ENCODE data around the gene NCAN.

NCAN gene

DNA sequence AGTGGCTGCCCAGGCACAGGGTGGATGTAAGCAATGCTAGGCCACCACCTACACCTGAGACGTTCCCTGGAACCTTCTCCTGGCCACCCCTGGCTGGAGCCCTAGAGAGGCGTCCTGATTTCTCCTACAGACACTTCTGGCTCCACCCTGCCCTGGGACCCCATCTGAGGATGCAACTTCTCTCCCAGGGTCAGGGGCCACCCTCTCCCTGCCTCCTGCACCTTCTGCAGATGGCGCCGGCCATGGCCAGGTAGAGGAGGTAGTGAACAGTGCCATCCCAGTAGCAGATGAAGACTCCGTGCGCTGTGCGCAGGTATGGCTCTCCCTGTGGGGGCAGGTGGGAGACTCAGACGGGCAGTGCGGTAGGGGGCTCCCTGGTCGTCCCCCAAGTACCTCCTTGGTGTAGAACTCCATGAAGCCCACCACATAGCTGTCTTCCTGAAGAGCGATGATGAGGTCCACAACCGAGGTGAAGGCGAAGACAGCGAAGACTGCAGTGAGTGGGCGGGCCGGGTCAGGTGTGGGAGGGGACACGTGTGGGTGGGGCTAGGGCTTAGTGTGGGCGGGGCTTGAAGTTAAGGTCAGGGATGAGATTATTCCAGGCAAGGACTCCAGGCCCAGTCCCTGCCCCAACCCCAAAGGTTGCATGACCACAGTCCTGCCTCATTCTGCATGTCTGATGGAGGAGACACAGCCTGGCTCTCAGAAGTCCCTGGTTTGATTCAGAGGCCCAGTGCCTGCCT, 58.4 kb downstream of the NCAN start:
- no peak overlapping the region for H3K9ac ChIP-seq (ENCODE audit: low read length)
- no peak overlapping the region for H3K4me2 ChIP-seq (ENCODE audit: low read depth, low read length, poor library complexity, severe bottlenecking)
- no peaks in the 10 kb centered on the region for H3K79me2 ChIP-seq (ENCODE audit: insufficient read depth, low read length)
- no peak overlapping the region for H3K4me3 ChIP-seq (ENCODE audit: insufficient read depth, low read length, poor library complexity, severe bottlenecking)
- H2AFZ ChIP-seq (ENCODE audit: low read depth, low read length, severe bottlenecking): no peak overlapping the region
- H3K27me3 ChIP-seq (ENCODE audit: low read length): no peaks in the 10 kb centered on the region
- no peaks in the 10 kb centered on the region for H3K9me3 ChIP-seq (ENCODE audit: insufficient read depth, low read length)
- H3F3A ChIP-seq (ENCODE audit: insufficient read depth): no peaks in the 10 kb centered on the region
- no peaks in the 10 kb centered on the region for H3K9me2 ChIP-seq (replicated peaks; ENCODE audit: insufficient read depth, low read length)
- H4K20me1 ChIP-seq (ENCODE audit: low read depth, low read length): no peaks in the 10 kb centered on the region
- H3K36me3 ChIP-seq (ENCODE audit: low read length): no peaks in the 10 kb centered on the region
- no peak overlapping the region for H3K27ac ChIP-seq (ENCODE audit: low read depth, low read length)
- no peak for TF ChIP-seq EZH2phosphoT487 (conservative IDR thresholded peaks at IDR 0.05; ENCODE audit: low read length)
- TF ChIP-seq, protein P1, sequence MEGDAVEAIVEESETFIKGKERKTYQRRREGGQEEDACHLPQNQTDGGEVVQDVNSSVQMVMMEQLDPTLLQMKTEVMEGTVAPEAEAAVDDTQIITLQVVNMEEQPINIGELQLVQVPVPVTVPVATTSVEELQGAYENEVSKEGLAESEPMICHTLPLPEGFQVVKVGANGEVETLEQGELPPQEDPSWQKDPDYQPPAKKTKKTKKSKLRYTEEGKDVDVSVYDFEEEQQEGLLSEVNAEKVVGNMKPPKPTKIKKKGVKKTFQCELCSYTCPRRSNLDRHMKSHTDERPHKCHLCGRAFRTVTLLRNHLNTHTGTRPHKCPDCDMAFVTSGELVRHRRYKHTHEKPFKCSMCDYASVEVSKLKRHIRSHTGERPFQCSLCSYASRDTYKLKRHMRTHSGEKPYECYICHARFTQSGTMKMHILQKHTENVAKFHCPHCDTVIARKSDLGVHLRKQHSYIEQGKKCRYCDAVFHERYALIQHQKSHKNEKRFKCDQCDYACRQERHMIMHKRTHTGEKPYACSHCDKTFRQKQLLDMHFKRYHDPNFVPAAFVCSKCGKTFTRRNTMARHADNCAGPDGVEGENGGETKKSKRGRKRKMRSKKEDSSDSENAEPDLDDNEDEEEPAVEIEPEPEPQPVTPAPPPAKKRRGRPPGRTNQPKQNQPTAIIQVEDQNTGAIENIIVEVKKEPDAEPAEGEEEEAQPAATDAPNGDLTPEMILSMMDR (IDR thresholded peaks at IDR 0.05; ENCODE audit: insufficient read depth, low read length, poor library complexity, severe bottlenecking): no peak

DNA sequence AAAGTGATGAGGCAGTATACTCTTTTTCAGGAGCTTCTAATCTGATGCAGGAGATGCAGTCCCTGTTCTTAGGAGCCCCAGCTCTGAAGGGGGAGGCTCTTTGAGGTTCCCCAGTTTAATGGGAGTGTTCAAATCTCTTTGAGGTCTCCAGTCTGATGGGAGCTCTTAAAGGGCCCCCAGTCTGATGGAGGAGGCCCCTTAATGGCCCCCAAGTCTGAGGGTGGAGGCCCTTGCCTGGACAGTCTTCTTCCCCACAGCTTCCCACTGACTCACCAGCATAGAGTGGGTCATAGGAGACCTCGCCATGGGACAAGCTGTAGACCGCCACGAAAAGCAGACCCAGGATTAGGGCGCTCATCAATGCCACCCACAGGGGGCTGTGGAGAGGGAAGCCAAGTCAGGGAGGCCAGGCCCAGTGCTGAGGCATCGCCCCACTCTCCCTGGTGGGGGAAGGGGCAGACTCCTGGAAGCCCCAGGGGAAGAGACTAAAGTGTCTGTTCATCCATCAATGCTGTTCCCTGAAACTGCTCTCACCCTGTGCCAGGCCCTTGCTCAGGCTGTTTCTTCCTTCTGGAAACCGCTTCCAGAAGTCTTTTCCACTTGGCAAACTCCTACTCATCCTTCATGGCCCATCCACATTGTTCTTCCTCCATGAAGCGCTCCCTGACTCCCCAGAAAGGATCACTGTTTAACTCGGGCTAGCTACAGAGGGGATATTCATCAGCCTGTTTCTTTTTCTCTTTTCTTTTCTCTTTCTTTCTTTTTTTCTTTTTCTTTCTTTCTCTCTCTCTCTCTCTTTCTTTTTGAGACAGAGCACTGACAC, 59.2 kb downstream of the NCAN start:
- Histone ChIP-seq H2AFZ (ENCODE audit: low read depth, low read length, severe bottlenecking) (no peak overlapping the region), H3K79me2 (ENCODE audit: insufficient read depth, low read length) (no peaks in the 10 kb centered on the region), H3K36me3 (ENCODE audit: low read length) (no peaks in the 10 kb centered on the region), H3K4me2 (ENCODE audit: low read depth, low read length, poor library complexity, severe bottlenecking) (no peak overlapping the region), H3K27ac (ENCODE audit: low read depth, low read length) (no peak overlapping the region), H3K9ac (ENCODE audit: low read length) (no peak overlapping the region), H3K9me2 (replicated peaks; ENCODE audit: insufficient read depth, low read length) (no peaks in the 10 kb centered on the region), H3F3A (ENCODE audit: insufficient read depth) (no peaks in the 10 kb centered on the region), H3K9me3 (ENCODE audit: insufficient read depth, low read length) (no peaks in the 10 kb centered on the region), H3K27me3 (ENCODE audit: low read length) (no peaks in the 10 kb centered on the region), H4K20me1 (ENCODE audit: low read depth, low read length) (no peaks in the 10 kb centered on the region), H3K4me3 (ENCODE audit: insufficient read depth, low read length, poor library complexity, severe bottlenecking) (no peak overlapping the region)
- no peak for TF ChIP-seq EZH2phosphoT487 (conservative IDR thresholded peaks at IDR 0.05; ENCODE audit: low read length)
- TF ChIP-seq, protein P1 (IDR thresholded peaks at IDR 0.05; ENCODE audit: insufficient read depth, low read length, poor library complexity, severe bottlenecking): no peak

GRCh38 chr19:19271828-19272599, 60.3 kb downstream of the NCAN start:
- Histone ChIP-seq H3K36me3 (ENCODE audit: low read length) (no peaks in the 10 kb centered on the region), H3K4me3 (ENCODE audit: insufficient read depth, low read length, poor library complexity, severe bottlenecking) (no peak overlapping the region), H2AFZ (ENCODE audit: low read depth, low read length, severe bottlenecking) (no peak overlapping the region), H4K20me1 (ENCODE audit: low read depth, low read length) (no peaks in the 10 kb centered on the region), H3K9me3 (ENCODE audit: insufficient read depth, low read length) (no peaks in the 10 kb centered on the region), H3K27ac (ENCODE audit: low read depth, low read length) (no peak overlapping the region), H3K9ac (ENCODE audit: low read length) (no peak overlapping the region), H3K9me2 (replicated peaks; ENCODE audit: insufficient read depth, low read length) (no peaks in the 10 kb centered on the region), H3F3A (ENCODE audit: insufficient read depth) (no peaks in the 10 kb centered on the region), H3K79me2 (ENCODE audit: insufficient read depth, low read length) (no peaks in the 10 kb centered on the region), H3K4me2 (ENCODE audit: low read depth, low read length, poor library complexity, severe bottlenecking) (no peak overlapping the region), H3K27me3 (ENCODE audit: low read length) (no peaks in the 10 kb centered on the region)
- TF ChIP-seq, protein P1 (IDR thresholded peaks at IDR 0.05; ENCODE audit: insufficient read depth, low read length, poor library complexity, severe bottlenecking): no peak
- TF ChIP-seq EZH2phosphoT487 (conservative IDR thresholded peaks at IDR 0.05; ENCODE audit: low read length): no peak
